GM18520 (cell line): Measurements from ENCODE around the gene BIN1.

Experiments used
- ATAC-seq: cut with Tn5 transposase; IDR thresholded peaks from one replicate; pipeline ENCODE4 v1.9.1; 2021; ENCODE audit not compliant: unreplicated experiment

Gene BIN1, protein sequence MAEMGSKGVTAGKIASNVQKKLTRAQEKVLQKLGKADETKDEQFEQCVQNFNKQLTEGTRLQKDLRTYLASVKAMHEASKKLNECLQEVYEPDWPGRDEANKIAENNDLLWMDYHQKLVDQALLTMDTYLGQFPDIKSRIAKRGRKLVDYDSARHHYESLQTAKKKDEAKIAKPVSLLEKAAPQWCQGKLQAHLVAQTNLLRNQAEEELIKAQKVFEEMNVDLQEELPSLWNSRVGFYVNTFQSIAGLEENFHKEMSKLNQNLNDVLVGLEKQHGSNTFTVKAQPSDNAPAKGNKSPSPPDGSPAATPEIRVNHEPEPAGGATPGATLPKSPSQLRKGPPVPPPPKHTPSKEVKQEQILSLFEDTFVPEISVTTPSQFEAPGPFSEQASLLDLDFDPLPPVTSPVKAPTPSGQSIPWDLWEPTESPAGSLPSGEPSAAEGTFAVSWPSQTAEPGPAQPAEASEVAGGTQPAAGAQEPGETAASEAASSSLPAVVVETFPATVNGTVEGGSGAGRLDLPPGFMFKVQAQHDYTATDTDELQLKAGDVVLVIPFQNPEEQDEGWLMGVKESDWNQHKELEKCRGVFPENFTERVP

DNA sequence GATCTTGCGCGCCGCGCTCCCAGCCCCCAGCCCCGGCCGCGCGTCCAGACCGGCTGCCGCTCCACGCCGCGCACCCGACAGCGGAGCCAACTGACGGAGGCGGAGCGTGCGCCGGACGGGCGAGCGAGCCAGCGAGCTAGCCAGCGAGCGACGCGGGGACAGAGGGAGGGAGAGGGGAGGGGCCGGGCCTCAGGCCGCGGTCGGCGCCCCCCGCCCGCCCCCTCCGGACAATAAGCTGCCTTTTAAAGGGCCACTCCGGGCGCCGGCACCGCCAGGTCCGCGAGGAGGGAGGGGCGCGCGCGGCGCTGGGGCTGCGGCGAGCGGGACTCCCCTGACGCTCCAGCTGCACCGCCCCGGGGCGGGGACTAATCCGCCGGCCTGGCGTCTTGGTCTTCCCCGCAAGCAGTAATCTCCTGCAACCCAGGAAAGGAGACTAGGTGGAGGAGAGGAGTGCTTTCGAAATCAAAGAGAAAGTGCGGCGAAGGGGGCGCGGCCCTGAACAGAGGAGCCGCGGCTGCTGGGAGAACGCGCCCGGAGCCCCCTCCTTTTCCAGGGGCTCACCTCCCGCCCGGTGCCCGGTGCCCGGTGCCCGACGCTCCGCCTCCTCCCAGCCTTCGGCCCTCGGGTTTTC lies at the start of gene BIN1:
Gene BIN1, minus strand, starts transcription at position 164 of the 631 bp plus-strand sequence. CDS start 211 bp downstream, outside the sequence.
- ATAC-seq: peak; percentile 84

DNA sequence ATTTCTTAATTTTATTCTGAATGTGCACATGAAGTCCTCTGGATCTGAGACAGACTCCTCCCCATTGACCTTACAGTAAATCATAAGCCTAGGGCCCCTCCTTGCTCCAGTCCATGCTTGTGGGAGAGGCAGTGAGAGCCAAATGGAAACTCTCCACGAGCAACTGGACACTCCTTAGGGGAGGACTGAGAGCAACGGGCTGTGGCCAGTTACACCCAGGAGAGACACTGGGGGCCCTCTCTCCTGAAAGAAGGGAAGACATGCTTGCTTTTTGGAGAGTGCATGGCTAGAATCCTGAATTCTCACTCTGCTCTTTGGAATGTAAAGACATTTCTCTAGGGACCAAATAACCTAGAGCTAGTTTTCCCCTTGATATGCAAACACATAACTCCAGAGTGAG lies 49.0 kb upstream of the BIN1 start:
- ATAC-seq: no peak

DNA sequence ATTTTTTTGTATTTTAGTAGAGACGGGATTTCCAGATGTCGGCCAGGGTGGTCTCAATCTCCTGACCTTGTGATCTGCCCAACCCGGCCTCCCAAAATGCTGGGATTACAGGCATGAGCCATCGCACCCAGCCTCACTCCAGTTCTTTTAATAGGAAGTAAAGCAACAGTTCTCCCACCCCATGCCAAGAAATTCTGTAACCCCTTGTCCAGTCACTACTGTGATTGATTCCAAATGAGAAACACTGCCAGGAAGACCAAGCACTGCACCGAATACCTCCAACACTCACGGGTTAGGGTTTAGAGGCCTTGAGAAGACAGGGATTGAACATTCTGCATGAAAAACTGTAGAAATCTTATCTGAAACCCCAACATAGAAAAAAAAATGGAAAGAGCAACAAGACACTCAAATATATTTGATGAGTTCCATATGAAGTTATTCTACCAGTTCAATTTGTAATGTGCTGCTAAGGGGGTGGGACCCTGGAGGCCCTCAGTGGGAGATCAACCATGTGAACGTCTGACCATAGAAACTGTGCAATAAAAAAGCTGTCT lies 48.2 kb upstream of the BIN1 start:
- ATAC-seq: no peak

DNA sequence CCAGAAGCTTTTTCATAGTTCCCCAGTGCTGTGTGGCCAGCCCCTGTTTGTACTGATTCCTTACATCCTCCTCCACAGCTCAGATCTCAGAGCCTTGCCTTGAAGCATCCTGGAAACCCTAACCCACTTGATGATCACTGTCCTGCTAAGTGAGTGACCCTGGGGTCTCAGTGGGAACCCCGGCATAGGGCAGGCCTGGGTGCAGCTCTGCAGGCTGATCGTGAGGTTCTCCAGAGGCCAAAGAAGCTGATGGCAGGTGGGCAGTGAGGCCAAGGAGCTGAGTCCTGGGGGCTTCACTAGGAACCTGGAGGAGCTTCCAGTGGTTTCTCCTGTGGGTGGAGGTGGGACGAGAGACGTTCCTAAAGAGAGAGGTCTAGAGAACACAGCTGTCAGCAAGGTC lies 47.4 kb upstream of the BIN1 start:
- no peak for ATAC-seq

DNA sequence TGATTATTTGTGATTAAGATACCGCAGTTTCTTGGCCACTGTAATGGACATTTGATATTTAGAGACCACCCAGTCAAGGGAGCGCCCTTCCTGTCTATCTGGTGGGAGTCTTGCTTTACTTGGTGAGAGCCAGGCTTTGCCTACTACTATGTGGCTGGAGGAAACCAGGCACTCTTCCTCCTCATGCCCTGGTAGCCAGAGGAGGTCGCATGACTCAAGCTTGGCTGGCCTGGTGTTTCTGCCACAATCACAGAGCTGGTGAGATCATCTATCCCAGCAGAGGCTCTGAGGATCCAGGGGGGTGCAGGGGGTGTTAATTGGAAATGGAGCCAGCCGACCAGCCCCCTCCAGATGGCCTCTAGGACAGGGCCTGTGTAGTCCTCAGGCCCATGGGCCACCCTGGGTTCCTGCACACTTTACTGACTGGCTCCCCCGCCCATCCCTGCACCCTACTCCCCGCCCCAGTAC lies 46.8 kb upstream of the BIN1 start:
- no peak for ATAC-seq

DNA sequence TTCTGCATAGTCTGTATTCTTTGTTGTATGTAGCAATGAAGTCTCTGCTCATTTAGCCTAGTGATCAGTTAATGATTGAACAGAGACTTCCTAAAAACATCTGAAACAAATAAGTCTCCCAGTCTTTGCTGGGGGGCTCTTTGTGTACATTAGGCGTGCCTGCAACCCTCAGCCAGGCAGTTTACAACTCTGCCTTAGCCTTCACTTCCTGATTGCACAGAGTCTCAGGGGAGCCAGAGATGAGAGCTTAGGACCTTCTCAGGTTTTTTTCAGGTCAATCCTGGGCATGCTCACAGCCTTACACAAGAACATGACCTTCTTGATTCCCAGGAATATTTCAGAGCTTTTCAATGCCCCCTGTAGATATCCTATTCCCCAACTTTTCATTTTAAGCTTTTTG lies 44.0 kb upstream of the BIN1 start:
- no peak for ATAC-seq

DNA sequence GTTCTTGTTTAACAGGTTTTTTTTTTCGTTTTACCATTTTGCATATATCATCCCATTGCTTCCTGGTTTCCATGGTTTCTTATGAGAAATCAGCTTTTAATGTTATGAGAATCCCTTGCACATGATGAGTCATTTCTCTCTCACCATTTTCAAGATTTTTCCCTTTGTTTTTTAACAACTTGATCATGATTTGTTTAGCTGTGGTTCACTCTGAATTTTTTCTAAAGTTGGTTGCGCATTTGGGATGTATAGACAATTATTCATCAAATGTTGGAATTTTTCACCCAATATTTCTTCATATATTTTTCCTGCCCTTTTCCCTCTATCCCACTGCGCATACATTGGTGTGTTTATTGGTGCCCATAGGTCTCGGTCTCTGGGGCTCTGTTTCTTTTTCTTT lies 42.4 kb upstream of the BIN1 start:
- no peak for ATAC-seq

DNA sequence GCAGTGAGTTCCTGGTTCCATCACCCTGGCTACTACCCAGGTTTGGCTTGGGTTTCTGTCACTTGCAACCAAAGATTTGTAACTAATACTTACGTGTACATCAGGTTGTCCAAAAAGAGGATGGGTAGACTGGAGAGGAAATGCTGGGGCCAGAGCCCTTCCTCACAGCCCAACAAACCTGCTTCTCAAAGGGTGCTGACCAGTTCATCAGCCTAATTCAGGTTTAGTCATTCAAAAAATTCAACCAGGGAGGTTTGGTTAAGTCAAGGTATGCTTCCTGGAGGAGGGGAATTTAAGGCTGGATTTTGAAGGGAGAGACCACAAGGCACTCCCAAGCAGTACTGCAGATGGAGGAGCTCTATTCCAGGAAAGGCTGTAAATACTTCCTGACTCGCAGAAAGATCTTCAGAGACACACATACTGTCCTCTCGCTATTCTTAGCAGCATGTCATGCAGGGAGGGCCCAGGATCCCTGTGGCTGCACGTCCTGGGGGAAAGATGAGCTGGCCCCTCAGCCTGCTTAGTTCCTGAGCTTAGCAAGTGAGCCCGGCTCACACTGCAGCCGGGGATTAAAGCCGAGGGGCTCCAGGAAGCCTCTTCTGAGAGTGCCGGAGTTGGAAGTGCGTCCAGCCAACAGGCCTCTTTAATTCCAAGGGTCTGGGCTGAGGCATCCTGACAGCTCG lies 40.0 kb upstream of the BIN1 start:
- ATAC-seq: no peak

DNA sequence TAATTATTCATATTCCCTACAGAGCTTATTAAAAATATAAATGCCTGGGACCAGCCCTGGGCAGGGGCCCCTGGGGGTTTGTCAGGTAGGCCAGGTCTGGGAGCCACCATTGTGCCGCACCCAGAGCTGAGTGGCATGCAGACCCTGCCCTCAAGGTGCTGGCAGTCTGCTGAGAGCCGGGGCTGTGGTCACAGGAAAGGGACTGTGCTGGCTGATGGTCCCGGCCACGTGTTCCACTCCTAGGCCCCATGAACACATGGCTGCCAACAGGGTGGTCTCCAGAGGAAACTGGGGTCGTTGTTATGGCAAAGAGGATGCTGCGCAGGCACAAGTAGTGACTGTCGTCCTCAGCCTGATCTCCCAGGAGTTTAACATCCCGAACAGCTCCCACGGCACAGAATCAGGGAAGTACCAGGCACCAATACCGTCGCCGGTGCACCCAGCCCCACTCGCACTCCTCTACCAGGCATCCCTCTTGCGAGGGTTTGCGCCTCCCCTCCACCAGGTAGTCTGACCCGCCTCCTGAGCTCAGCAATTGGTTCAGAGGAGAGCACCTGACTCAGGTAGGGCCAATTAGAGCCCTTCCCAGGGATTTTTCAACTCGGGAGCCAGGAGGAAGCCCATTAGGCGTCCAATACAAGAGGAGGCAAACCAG lies 39.2 kb upstream of the BIN1 start:
- ATAC-seq: no peak

DNA sequence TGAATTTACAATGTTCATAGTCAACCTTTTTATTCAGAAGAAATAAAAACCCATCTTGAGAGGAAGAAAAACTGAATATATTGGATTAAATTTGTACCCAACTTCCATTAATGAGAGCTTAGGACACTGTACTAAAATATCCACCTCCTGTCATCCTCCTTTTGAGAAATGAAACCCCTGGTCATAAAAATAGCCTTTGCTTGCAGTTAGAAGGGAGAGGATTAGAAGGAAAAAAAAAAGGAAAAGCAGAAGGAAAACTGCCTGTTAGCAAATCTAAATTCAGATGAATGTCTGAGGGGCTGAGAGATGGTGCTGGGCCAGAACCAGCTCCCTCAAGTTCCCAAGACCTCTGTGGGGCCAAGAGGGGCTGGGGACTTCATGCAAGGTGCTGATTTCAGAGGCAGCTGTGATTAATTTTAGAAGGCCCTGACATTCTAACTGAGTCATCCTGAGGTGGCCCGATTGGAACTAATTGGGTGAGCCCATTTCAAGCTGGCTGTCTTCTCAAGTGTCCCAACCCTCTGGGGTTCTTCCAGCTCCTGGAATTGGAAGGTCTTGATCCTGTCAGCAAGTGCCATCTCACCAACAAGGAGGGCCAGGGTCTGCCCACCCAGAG lies 38.4 kb upstream of the BIN1 start:
- no peak for ATAC-seq

DNA sequence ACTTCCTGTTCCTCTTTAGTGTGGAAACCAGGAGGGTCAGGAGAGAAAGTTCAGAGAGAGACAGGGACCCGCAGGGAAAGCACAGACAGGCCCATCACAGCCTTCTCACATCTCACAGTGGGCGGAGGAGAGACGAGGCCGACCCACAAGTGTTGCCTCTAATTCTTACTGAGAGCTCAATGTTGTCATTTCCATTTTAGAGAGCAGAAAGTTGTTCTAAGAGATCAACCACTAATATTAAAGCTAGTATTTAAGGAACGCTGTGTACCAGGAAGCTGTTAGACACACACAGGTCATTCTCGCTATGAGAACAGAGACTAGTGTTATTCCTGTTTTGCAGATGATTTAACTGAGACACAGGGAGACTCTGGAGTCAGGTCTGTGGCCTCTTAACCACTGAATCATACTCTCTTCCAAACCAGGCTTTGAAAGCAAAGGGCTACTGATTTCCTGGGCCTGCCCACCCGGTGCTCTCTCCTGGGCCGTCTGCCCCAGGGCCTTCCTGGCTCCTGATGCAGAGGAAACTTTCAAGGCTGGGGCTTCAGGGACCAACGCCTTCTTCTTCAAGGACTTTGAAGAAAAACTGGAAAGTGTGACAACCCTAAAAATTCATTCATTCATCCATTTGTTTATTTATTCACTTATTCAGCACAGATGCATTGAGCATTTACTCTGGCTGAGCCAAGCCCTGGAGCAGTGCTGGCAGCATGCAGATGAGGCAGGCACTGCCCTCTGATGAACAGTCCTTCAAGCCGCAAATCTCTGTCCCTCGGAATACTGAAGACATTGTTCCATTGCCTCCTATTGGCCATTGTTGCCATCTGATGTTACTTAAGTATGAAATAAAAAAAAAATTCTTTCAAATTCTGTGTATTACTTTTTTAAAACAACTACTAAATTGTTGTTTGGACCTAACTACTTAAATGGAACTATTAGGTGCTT lies 37.2 kb upstream of the BIN1 start:
- no peak for ATAC-seq

DNA sequence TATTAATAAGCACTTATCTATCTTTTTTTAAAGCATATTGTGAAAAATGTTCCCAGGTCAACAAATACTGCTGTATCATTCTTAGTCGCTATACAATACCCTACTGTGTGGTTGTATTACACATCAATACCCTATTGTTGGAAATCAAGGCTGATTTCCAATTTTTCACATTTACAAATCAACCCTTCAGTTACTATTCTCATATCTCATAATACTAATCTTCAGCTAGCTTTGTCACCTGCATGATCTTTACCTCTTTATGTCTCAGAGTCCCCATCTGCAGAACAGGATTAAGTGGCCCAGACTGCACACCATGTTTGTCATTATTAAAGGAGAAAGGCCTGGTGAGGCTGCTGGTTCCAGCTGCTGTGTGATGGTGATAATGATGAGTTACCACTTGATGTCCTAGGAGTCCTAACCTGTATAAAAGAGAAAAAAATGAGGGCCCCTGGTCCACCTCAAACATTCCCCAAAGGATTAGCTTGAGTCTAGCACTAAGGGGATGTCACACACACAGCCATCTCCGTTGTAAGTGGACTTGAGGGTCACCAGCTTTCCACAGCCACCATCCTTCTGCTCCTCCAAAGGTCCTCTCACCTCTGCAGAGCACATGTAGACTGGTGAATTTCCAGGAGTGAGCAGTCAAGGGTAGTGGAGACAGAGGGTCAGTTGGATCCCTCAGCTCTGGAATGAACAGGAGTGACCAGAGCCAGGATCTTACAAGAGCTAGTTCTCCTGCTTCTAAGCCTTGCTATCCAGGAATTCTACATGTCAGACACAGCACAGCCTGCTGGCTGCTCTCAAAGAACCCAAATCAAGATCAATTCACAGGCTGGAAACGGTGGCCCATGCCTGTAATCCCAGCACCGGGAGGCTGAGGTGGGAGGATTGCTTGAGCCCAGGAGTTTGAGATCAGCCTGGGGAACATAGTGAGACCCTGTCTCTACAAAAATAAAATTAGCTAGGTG lies 36.0 kb upstream of the BIN1 start:
- no peak for ATAC-seq

DNA sequence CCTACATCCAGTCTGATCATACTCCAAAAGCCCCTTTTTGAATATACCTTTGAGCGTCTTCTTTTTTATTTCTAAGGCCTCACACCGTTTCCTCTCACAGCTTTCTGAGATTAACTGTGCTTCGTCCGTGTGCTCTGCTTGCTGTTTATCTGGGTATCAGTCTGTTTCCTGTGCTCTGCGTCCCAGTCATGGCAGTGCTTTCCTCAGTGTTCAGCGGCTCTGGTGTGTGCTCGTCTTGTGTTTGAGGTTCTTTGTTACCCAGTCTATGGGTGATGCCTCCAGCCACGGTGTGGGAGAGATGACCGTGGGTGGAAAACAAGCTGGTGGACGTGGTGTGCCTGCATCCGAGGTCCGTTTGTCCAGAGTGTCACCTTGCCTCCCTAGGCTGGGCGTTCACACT lies 33.6 kb upstream of the BIN1 start:
- no peak for ATAC-seq

DNA sequence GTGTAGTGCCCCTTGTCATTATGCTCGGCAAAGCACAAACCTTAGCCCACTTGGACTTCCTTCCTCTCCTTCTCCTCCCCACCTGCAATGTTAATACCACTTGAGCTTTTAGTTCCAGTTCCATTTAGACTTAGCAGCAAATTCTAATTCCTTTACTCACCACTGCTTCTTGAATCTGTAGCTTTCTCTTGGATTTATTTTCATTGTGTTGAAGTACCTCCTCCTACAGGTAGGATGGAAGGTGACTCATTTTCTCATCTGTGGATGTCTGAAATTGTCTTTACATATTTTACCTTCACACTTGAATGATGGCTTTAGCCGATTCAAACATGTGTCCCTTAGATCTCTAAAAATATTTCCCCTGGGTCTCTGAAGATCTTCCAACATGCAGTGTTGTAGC lies 32.8 kb upstream of the BIN1 start:
- ATAC-seq: no peak

DNA sequence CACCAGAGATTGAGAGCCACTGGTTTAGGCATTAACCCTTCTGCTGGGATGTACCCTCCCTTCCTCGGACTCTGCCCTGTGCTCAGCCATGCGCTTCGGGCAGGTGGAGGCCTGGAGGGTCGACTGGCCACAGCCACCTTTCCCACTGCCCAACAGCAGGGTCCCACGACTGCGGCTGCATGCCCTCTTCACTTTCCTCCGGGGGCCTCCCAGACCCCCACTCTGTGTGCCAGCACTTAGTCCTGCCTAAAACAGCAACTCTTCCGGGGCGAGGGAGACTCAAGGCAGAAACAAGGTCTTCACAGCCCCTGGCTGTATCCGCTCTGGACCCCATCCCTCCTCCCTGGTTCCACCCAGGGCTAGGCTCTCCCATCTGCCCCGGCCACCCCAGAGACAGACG lies 31.3 kb upstream of the BIN1 start:
- ATAC-seq: no peak

DNA sequence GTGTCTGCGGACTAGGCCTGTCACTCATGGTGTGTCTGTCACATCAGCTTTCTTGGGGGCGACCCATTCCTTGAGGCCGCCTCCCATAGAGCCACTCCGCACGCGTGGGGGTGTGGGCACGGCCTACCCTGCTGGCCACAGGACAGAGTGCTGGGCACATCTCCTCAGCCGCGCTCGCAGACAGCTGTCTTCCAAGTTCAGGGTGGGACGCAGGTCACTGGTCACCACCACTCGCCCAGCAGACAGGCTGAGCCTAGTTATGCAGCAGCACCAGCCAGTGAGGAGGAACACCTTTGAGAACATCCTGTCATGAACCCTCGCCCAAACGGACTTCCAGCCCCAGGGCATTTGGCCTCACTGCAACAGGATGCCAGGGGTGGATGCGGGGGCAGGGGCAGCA lies 30.8 kb upstream of the BIN1 start:
- ATAC-seq: no peak

DNA sequence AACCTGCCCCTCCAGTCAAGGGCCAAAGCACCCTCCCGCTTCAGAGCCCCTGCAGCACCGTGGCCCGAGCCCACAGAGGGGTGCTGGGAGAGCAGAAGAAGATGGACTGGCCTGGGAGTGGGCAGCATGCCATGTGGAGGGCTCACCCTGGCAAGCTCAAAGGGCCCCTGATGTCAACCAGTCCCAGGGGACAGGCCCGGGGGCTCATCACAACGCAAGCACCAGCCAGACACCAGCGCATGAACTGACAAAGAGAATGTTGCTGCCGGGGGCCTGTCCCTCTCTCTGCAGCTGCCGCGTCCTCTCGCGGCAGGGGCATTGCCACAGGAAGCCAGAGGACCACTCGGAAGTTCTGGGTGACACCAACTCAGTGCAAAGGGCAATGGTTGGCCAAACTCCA lies 30.3 kb upstream of the BIN1 start:
- no peak for ATAC-seq
